ENCODE results near the gene PFDN2. TPM values are rescaled to one million over a fixed set of nuclear protein-coding genes. Genes with fewer than 3 reads are reported as not detected.

PFDN2 gene
- total and polyA plus RNA-seq, 2 of the 8 experiments (the other 6 are each of a cell fraction or from before 2014, with no cell fraction given) = 66.2 to 71.2 TPM

GRCh38 chr1:161138431-161138830 lies 20.6 kb upstream of the PFDN2 start:
- Histone ChIP-seq H2BK5ac (ENCODE audit: low read depth, low read length) (no peak overlapping the region), H4K20me1 (replicated peaks in 1 of 2; ENCODE audit: control insufficient read depth in 1 of 2, insufficient read depth in 2 of 2, low read length in 2 of 2) (peaks cover 0 to 1% of the 10 kb centered on the region in 2 experiments), H3K79me2 (ENCODE audit: control insufficient read depth in 1 of 2, insufficient read depth in 2 of 2, low read length in 2 of 2) (peaks cover 0 to 10% of the 10 kb centered on the region in 2 experiments; a peak in 2 of 4 replicates), H2AFZ (ENCODE audit: low read length) (no peak overlapping the region), H3K27me3 (replicated peaks in 1 of 4; ENCODE audit: control insufficient read depth in 3 of 4, extremely low read depth in 1 of 4, insufficient read depth in 3 of 4, low read length in 3 of 4) (no peaks in the 10 kb centered on the region), H4K8ac (ENCODE audit: extremely low read depth, insufficient read depth, low read length) (no peak overlapping the region), H3K23me2 (ENCODE audit: low read depth, low read length) (peaks cover 2% of the 10 kb centered on the region), H3K79me1 (ENCODE audit: low read depth, low read length) (peaks cover 6% of the 10 kb centered on the region; the same call in 1 of the 2 replicates), H3K36me3 (ENCODE audit: control insufficient read depth in 2 of 4, insufficient read depth in 4 of 4, low read length in 3 of 4) (no peaks in the 10 kb centered on the region; a peak in 1 of 8 replicates), H4K91ac (replicated peaks; ENCODE audit: insufficient read length, low read length) (no peak overlapping the region), H2AK5ac (ENCODE audit: low read depth, low read length) (no peak overlapping the region), H2BK120ac (replicated peaks; ENCODE audit: low read depth, low read length) (no peak overlapping the region), H3K9ac (replicated peaks in 1 of 4; ENCODE audit: extremely low read depth in 1 of 4, low read depth in 3 of 4, low read length in 3 of 4) (no peak overlapping the region), H3K27ac (ENCODE audit: low read depth, low read length) (no peak overlapping the region), H3K4me2 (ENCODE audit: insufficient read depth in 1 of 2, low read depth in 2 of 2, low read length in 2 of 2) (no peak overlapping the region), H3K14ac (ENCODE audit: insufficient read length) (no peak overlapping the region), H3K23ac (ENCODE audit: insufficient read length) (no peak overlapping the region), H3K4ac (replicated peaks; ENCODE audit: insufficient read length, low read depth, low read length) (no peak overlapping the region), H3K4me3 (ENCODE audit: extremely low read depth in 1 of 4, insufficient read depth in 2 of 4, low read depth in 3 of 4, low read length in 4 of 4) (no peak overlapping the region), H3K18ac (ENCODE audit: extremely low read depth, low read length) (no peak overlapping the region), H2BK20ac (ENCODE audit: low read length) (no peak overlapping the region), H2BK12ac (ENCODE audit: low read depth, low read length) (no peak overlapping the region), H3K9me3 (ENCODE audit: insufficient read depth in 2 of 2, low read depth in 1 of 2, low read length in 1 of 2) (no peaks in the 10 kb centered on the region), H4K5ac (ENCODE audit: insufficient read length, low read depth, low read length) (no peak overlapping the region), H2BK15ac (ENCODE audit: low read length) (no peak overlapping the region), H3K4me1 (replicated peaks in 1 of 4; ENCODE audit: control insufficient read depth in 3 of 4, insufficient read depth in 4 of 4, low read length in 3 of 4) (no peaks in the 10 kb centered on the region), H3K56ac (replicated peaks; ENCODE audit: insufficient read length, low read depth, low read length) (no peak overlapping the region)
- WGBS, 2 experiments (ENCODE audit: extremely low coverage in 1 of 2, insufficient coverage in 1 of 2, insufficient read length in 1 of 2, insufficient replicate concordance in 2 of 2, low coverage in 1 of 2, low lambda C conversion rate in 2 of 2, missing lambda C conversion rate in 1 of 2) = 81% methylated on average over 1 of the region's 1 CpG; no CpG with 5 or more reads in 1 of the 2 experiments
- no peak for FAIRE-seq
- CTCF ChIA-PET (ENCODE audit: partially characterized antibody) = interaction anchor here (0.6 to 7.3 kb wide), 20 partner anchors 8 to 520 kb away, joined by 3 to 58 read pairs (median 4); partner anchors contain the start of genes ADAMTS4, ARHGAP30, ITLN2 and KLHDC9
- POLR2A ChIA-PET (ENCODE audit: partially characterized antibody) = interaction anchor here (0.7 to 9.6 kb wide), 4 partner anchors 11 to 62 kb away, joined by 3 to 130 read pairs (median 4); partner anchors contain the start of genes UFC1 and USP21
- no peak for DNase-seq (ENCODE audit: low read depth in 1 of 2, low spot score in 2 of 2)
- no peak for TF ChIP-seq E2F6 (IDR thresholded peaks at IDR 0.05)
- TF ChIP-seq HDAC2 (IDR thresholded peaks at IDR 0.05; ENCODE audit: borderline replicate concordance in 1 of 2, low read depth in 2 of 2, low read length in 2 of 2) = no peak
- no peak for TF ChIP-seq TAF7 (optimal IDR thresholded peaks at IDR 0.05; ENCODE audit: borderline replicate concordance, low read depth, low read length)
- TF ChIP-seq SP2 (IDR thresholded peaks at IDR 0.05; ENCODE audit: low read length) = no peak
- TF ChIP-seq CBX5 (IDR thresholded peaks at IDR 0.05; ENCODE audit: low read depth, low read length) = no peak
- TF ChIP-seq CTCF (IDR thresholded peaks at IDR 0.05; ENCODE audit: control extremely low read depth in 1 of 3, insufficient read depth in 1 of 3, low read depth in 1 of 3, low read length in 3 of 3) = no peak
- TF ChIP-seq POLR2A (IDR thresholded peaks at IDR 0.05; ENCODE audit: control extremely low read depth in 1 of 2, low read depth in 2 of 2, low read length in 2 of 2) = no peak
- no peak for TF ChIP-seq SRF (IDR thresholded peaks at IDR 0.05; ENCODE audit: low read depth, low read length)
- TF ChIP-seq KDM4A (IDR thresholded peaks at IDR 0.05; ENCODE audit: low read depth, low read length, severe bottlenecking) = no peak
- TF ChIP-seq CHD1 (IDR thresholded peaks at IDR 0.05; ENCODE audit: low read depth, low read length) = no peak
- no peak for TF ChIP-seq RFX5 (IDR thresholded peaks at IDR 0.05; ENCODE audit: borderline replicate concordance, low read depth, low read length)

All from H1 (cell line).